GM19043 (cell line): Measurements from ENCODE around the gene SNX14.
A peak's percentile ranks its signal among the peaks of the same experiment; 100 is the strongest.
"Not testable (repeated sequence)": the region's sequence is repeated elsewhere in the genome, so short reads cannot be mapped to it uniquely, and the experiment has no call there.

Source experiments
- ATAC-seq: cut with Tn5 transposase; IDR thresholded peaks from one replicate; pipeline ENCODE4 v1.9.1; 2021; ENCODE audit warnings: low read depth; ENCODE audit not compliant: unreplicated experiment

SNX14 gene

DNA sequence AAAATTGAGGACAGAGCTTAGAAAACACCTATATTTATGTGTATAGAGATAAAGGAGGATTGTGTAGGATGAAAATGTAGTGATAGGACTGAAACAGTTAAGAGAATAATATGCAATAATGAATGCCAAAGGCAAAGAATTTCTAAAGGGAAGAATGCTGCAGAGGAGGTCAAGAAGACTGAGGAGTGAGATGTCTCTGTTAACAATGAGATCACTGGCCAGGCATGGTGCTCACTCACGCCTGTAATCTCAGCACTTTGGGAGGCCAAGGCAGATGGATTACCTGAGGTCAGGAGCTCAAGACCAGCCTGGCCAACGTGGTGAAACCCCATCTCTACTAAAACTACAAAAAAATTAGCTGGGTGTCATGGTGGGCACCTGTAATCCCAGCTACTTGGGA, 69.4 kb downstream of the SNX14 start:
- not testable (repeated sequence) for ATAC-seq

GRCh38 chr6:85516168-85516567, 77.5 kb downstream of the SNX14 start:
- no peak for ATAC-seq

GRCh38 chr6:85506441-85507093, 87.1 kb downstream of the SNX14 start:
- no peak for ATAC-seq

- ATAC-seq: no peak
Observed at GRCh38 chr6:85498596-85499258, 94.9 kb downstream of the SNX14 start.

- ATAC-seq: no peak
Observed at GRCh38 chr6:85496856-85497255, 96.8 kb downstream of the SNX14 start.

GRCh38 chr6:85496009-85496579, 97.6 kb downstream of the SNX14 start:
- no peak for ATAC-seq

DNA sequence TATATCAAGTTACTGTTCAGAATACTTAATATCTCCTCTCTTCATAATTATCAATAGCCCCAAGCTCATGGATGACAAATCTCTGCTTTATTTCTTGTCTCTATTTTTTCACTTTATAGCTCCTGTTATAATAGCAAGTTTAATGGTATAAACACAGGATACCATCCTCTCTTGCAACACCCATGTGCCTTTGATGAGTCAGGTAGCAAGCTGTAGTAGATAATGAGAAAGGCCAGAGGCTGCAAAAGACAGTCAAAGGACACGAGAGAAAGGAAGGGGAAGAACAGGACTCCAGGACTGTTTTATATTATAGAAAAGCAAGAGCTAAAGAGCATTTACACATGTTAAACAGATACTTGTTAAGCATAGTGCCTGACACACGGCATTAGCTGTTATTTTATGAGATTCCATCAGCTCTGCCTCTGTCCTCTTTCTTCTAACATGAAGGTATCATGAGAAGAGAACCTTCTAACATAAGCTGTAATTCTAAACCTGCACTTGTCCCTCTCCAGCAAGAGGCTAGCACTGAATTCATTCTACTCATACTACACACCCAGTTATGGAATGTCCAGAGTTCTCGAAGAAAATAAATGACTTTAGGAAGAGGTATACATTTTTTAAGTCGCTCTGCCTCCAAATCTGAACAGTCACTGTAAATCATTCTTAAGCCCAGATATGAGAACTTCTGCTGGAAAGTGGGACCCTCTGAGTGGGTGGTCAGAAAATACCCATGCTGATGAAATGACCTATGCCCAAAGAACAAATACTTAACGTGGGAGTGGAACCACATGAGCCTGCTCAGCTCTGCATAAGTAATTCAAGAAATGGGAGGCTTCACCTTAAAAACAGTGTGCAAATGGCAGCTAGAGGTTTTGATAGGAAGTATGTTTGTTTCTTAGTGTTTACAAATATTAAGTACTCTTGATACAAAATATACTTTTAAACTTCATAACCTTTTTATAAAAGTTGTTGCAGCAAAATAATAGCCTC, 98.8 kb downstream of the SNX14 start:
- ATAC-seq: no peak

DNA sequence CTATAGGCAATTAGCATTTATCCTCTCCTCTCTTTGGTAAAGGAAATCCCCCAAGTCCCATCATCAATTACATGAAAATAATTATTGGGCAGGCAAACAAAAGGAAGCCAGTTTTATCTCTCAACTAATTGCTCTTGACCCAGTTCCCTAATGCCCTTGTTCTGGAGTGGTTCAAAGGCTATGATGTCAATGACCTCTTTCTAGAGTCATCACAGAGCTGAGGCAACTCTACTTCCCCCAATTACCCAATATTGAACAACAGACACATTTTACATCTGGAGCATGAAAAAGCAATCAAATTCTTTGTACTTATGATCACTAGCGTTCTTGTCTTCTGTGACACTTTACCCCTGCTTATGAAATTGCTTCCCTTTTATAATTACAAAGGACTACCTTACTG, 100.3 kb downstream of the SNX14 start:
- ATAC-seq: no peak

- no peak for ATAC-seq
Observed at GRCh38 chr6:85490516-85491248, 103.0 kb downstream of the SNX14 start.

DNA sequence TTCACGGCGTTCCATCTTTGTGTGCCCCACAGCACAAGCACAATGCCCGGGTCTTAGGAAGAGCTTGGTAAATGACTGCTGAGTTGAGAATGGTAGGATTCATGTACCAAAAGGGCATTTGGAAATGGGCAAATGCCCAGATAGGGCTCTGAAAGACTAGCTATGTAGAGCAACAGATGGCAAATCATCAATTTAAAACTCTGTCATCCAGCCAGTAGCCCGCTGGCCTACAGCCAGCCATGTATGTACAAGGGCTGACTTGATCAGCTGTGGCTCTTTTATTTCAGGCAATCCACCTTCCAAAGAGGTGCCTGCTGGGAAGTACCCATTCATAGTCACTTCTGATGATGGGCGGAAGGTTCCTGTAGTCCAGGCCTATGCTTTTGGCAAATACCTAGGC, 108.7 kb downstream of the SNX14 start:
- no peak for ATAC-seq

DNA sequence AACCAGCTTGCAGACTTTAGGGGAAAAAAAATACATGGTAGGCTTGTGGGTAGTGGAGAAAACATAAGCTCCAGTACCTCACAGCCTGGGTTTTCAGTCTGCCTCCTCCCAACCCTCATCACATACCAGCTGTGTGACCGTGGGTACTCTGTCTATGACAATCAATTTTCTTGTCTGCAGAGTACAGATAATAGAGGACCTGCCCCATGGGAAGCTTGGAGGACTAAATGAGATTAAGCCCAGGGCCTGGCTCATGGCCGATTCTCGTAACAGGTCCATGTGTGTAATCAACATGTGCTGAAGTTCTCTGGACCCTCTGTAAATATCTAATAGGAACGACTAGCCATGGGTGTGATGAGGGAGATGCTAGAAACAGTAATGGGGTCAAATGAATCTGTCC, 109.8 kb downstream of the SNX14 start:
- no peak for ATAC-seq

GRCh38 chr6:85482905-85483700, 110.6 kb downstream of the SNX14 start:
- ATAC-seq: peak; percentile 84

GRCh38 chr6:85482206-85482904, 111.3 kb downstream of the SNX14 start:
- no peak for ATAC-seq

DNA sequence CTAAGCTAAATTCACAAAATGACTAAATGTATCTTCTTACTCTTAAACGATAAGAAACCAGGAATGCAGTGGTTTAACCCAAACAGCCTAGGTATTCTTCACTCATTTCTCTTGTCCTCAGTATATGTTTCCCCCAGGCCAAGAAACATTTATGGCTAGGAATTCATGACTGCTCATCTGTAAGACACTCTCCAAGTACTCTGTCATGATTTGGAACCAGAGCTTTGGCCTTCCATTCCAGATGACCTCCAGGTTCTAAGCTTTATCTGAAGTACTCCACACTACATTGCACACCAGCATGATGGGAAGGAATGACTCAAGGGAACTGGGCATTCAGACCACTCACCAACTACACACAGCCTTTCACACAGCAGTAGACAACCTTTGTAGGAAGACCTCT, 114.5 kb downstream of the SNX14 start:
- ATAC-seq: no peak

DNA sequence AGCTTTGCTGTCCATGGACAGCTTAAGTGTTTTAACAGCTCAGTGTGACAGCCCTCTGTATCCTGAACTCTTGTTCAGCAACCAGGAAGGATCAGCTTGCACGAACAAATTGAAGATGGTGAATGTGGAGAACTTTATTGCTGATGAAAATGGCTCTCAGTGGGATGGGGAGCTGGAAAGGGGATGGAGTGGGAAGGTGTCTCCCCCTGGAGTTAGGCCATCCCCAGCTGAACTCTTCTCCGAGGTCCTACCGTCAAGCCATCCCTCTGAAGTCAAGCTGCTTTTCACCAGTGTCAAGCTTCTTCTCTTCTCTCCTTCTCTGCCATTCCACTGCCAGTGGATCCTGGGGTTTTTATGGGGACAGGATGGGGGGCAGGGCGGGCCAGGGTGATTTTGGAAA, 117.1 kb downstream of the SNX14 start:
- ATAC-seq: no peak

DNA sequence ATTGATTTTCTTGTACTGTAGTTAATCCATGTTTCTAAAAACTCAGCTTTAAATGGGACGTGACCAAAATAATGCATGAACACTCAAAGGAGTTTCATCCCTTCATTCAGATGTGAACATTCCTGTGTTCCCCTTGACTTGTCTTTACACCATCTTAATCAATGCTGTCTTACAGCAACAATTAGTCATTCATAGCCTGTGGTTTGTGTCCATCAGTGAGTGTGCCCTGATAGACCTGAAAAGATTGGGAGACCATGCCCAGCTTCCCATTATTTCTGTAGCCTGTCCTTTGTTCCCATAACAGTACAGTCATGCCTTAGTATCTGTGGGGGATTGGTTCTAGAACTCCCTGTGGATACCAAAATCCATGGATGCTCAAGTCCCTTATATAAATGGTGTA, 119.9 kb downstream of the SNX14 start:
- ATAC-seq: no peak

- ATAC-seq: no peak
Observed at GRCh38 chr6:85472744-85473143, 120.9 kb downstream of the SNX14 start.

DNA sequence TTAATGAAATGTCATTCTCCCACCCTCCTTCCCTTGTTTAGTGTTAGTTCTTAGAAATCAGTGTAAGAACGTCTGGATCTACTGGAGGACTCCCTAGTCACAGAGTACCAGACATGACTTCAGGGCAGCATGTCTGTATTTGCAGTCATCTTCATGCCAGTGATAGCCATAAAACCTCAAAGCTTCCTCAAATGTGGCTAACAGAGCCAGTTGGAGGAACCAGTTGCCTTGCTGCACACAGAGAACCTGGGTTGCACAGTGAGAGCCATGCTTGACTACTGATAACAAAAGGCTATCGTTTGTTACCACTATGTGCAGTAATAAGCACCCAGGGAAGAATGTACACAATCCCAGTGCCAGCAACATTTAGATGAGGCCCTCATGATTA, 123.6 kb downstream of the SNX14 start:
- ATAC-seq: no peak
